SK-N-SH (cell line): ENCODE results near the gene LRIG1.

ENCODE experiments used
- GABPA ChIP-seq: IDR thresholded peaks from 2 replicates; pipeline ENCODE4 v1.4.0; 2012; ENCODE audit warnings: low read depth, mild to moderate bottlenecking
- JUND ChIP-seq: IDR thresholded peaks from 2 replicates; pipeline ENCODE4 v1.4.0; 2012
- MEF2A ChIP-seq: IDR thresholded peaks from 2 replicates; pipeline ENCODE4 v1.4.0; 2012; ENCODE audit warnings: low read depth, borderline replicate concordance
- MXI1 ChIP-seq: IDR thresholded peaks from 2 replicates; pipeline ENCODE4 v1.6.1; 2012; ENCODE audit warnings: mild to moderate bottlenecking, low read depth, low read length, improper control_type of control experiment
- POLR2AphosphoS5 ChIP-seq: IDR thresholded peaks from 2 replicates; pipeline ENCODE4 v1.6.1; 2012; ENCODE audit warnings: low read depth, low read length
- RCOR1 ChIP-seq: fragments of 150-350 bp; IDR thresholded peaks from 2 replicates; pipeline ENCODE4 v1.6.1; 2017; ENCODE audit warnings: antibody characterized with exemption, low read length
- RXRA ChIP-seq: IDR thresholded peaks from 2 replicates; pipeline ENCODE4 v1.4.0; 2012; ENCODE audit warnings: low read depth, mild to moderate bottlenecking, borderline replicate concordance
- TAF1 ChIP-seq: IDR thresholded peaks from 2 replicates; pipeline ENCODE4 v1.6.1; 2012; ENCODE audit warnings: low read depth, mild to moderate bottlenecking, low read length, moderate library complexity, borderline replicate concordance
- TF ChIP-seq, protein P1 (sequence below): fragments of 200-600 bp; sonication (generic); IDR thresholded peaks from 2 replicates; pipeline ENCODE4 v1.6.1; 2017; ENCODE audit warnings: antibody characterized with exemption, mild to moderate bottlenecking, moderate library complexity

DNA sequence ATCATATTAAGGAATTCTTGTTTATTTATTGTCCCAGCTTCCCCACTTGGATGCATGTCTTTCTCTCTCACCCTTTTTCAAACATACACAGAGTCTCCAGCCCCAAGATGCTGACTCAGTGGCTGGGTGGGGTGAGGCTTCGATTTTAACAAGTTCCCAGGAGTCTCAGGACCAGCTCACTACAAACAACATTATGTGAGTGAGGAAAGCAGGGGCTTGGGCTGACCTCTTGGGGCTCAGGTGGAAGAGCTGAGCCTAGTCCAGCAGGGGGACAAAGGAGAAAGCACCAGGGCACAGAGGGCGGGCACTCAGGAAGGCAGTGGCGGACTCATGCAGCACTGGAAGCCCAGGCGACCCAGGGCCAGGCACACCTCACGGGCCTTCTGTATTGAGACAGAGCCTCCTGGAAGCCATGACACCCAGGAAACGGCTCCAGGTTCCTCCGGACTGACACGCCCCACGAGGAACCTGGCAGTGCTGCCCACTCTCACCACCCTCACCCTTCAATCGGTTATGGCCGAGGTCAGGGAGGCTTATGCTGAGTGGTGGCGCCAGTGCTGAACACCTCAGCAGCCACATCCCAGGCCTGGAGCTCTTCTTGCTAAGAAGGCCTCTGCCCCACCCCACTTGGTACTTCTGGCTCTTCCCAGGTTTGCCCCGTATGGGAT, 97.4 kb downstream of the LRIG1 start:
- TF ChIP-seq TAF1 = no peak
- TF ChIP-seq, protein P1, sequence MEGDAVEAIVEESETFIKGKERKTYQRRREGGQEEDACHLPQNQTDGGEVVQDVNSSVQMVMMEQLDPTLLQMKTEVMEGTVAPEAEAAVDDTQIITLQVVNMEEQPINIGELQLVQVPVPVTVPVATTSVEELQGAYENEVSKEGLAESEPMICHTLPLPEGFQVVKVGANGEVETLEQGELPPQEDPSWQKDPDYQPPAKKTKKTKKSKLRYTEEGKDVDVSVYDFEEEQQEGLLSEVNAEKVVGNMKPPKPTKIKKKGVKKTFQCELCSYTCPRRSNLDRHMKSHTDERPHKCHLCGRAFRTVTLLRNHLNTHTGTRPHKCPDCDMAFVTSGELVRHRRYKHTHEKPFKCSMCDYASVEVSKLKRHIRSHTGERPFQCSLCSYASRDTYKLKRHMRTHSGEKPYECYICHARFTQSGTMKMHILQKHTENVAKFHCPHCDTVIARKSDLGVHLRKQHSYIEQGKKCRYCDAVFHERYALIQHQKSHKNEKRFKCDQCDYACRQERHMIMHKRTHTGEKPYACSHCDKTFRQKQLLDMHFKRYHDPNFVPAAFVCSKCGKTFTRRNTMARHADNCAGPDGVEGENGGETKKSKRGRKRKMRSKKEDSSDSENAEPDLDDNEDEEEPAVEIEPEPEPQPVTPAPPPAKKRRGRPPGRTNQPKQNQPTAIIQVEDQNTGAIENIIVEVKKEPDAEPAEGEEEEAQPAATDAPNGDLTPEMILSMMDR = no peak
- no peak for TF ChIP-seq RXRA
- TF ChIP-seq GABPA = no peak
- no peak for TF ChIP-seq MXI1
- no peak for TF ChIP-seq POLR2AphosphoS5
- no peak for TF ChIP-seq MEF2A
- no peak for TF ChIP-seq RCOR1
- TF ChIP-seq JUND = no peak
